Osteocyte (in vitro differentiated cells): ENCODE data around the gene CAPS2. TPM values are rescaled to one million over a fixed set of nuclear protein-coding genes. Genes with fewer than 3 reads are reported as not detected.

Experiments used
- DNase-seq: peaks from one replicate; pipeline ENCODE4 v3.0.0; 2021; ENCODE audit warnings: mixed read lengths; ENCODE audit not compliant: unreplicated experiment; ENCODE audit errors: extremely low spot score
- H3K27ac Mint-ChIP-seq: one replicate; pipeline ENCODE4 v1.8.0; 2021; ENCODE audit warnings: mild to moderate bottlenecking, mixed read lengths; ENCODE audit not compliant: unreplicated experiment
- H3K27me3 Mint-ChIP-seq: one replicate; pipeline ENCODE4 v1.8.0; 2021; ENCODE audit warnings: mixed read lengths; ENCODE audit not compliant: unreplicated experiment
- H3K36me3 Mint-ChIP-seq: one replicate; pipeline ENCODE4 v1.8.0; 2021; ENCODE audit warnings: mixed read lengths; ENCODE audit not compliant: unreplicated experiment
- H3K4me1 Mint-ChIP-seq: one replicate; pipeline ENCODE4 v1.8.0; 2021; ENCODE audit warnings: mixed read lengths; ENCODE audit not compliant: unreplicated experiment
- H3K4me3 Mint-ChIP-seq: one replicate; pipeline ENCODE4 v1.8.0; 2021; ENCODE audit warnings: mild to moderate bottlenecking, moderate library complexity, mixed read lengths; ENCODE audit not compliant: unreplicated experiment
- H3K9me3 Mint-ChIP-seq: one replicate; pipeline ENCODE4 v1.8.0; 2021; ENCODE audit warnings: mixed read lengths; ENCODE audit not compliant: unreplicated experiment
- total RNA-seq: library from RNA; stranded (reverse); gene quantifications from 2 replicates; pipeline ENCODE4 v1.2.1, GENCODE V29; 2021
- TF ChIP-seq, protein P1 (sequence below): fragments of 200-600 bp; sonication (generic); IDR thresholded peaks from 2 replicates; pipeline ENCODE4 v1.5.0; 2021; ENCODE audit warnings: antibody characterized with exemption, mild to moderate bottlenecking, moderate library complexity

The CAPS2 gene
- total RNA-seq, 1 donor from 2014 or later: 4.0 TPM

DNA sequence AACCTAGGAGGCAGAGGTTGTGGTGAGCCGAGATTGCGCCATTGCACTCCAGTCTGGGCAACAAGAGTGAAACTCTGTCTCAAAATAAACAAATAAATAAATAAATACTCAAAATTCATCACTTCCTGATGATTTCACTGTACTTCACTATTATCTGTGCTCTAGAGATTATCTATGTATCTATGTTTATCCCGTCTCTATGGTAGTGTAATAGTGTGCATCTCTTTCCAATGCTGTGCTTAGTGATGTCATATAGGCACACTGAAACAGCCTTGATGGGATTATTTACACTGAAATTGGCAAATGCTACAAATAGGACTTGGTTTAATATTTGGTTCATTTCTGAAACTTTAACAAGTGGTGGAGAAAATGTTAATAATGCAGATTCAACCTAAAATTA, 6.5 kb downstream of the CAPS2 start:
- Mint-ChIP-seq H3K9me3 (no peaks in the 10 kb centered on the region), H3K27ac (no peak overlapping the region), H3K27me3 (no peaks in the 10 kb centered on the region), H3K4me3 (no peak overlapping the region), H3K4me1 (no peaks in the 10 kb centered on the region), H3K36me3 (no peaks in the 10 kb centered on the region)
- DNase-seq: no peak
- TF ChIP-seq, protein P1, sequence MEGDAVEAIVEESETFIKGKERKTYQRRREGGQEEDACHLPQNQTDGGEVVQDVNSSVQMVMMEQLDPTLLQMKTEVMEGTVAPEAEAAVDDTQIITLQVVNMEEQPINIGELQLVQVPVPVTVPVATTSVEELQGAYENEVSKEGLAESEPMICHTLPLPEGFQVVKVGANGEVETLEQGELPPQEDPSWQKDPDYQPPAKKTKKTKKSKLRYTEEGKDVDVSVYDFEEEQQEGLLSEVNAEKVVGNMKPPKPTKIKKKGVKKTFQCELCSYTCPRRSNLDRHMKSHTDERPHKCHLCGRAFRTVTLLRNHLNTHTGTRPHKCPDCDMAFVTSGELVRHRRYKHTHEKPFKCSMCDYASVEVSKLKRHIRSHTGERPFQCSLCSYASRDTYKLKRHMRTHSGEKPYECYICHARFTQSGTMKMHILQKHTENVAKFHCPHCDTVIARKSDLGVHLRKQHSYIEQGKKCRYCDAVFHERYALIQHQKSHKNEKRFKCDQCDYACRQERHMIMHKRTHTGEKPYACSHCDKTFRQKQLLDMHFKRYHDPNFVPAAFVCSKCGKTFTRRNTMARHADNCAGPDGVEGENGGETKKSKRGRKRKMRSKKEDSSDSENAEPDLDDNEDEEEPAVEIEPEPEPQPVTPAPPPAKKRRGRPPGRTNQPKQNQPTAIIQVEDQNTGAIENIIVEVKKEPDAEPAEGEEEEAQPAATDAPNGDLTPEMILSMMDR: no peak

DNA sequence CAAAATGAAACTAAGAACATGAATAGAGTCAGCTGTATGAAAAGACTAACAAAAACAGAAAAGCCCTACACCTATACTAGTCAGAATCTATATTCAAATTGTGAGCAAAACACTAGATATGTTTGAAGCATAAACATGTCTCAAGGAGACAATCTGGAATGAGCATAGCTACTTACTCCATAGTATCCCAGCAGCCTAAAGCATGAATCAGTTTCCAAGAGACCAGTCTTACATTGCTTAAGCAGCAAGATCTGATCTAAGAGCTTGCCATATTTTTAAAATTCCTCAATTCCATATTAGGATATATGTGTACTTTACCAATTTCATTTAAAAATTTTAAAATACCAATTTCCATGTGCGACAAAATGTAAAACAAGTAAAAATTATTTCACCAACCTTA, 7.7 kb downstream of the CAPS2 start:
- H3K4me1 Mint-ChIP-seq: no peaks in the 10 kb centered on the region
- no peaks in the 10 kb centered on the region for H3K27me3 Mint-ChIP-seq
- no peak for DNase-seq
- TF ChIP-seq, protein P1: no peak
- H3K9me3 Mint-ChIP-seq: no peaks in the 10 kb centered on the region
- H3K4me3 Mint-ChIP-seq: no peak overlapping the region
- no peaks in the 10 kb centered on the region for H3K36me3 Mint-ChIP-seq
- H3K27ac Mint-ChIP-seq: no peak overlapping the region

DNA sequence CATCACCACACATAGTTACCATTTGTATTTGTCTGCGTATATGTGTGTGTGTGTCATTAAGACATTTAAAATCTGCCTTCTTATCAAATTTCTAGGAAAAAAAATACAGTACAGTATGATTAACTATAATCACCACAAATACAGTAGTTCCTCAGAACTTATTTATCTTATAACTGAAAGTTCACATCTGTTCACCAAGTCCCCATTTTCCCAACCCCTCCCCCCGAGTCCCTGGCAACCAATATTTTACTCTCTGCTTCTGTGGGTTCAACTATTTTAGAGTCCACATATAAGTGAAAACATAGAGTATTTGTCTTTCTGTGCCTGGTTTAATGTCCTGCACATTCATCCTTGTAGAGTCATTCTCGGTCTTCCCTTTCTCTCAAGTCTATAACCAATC, 12.3 kb downstream of the CAPS2 start:
- H3K27ac Mint-ChIP-seq: no peak overlapping the region
- H3K4me1 Mint-ChIP-seq: peaks cover 9% of the 10 kb centered on the region
- H3K27me3 Mint-ChIP-seq: no peaks in the 10 kb centered on the region
- H3K36me3 Mint-ChIP-seq: no peaks in the 10 kb centered on the region
- TF ChIP-seq, protein P1: no peak
- H3K9me3 Mint-ChIP-seq: no peaks in the 10 kb centered on the region
- H3K4me3 Mint-ChIP-seq: no peak overlapping the region
- no peak for DNase-seq

DNA sequence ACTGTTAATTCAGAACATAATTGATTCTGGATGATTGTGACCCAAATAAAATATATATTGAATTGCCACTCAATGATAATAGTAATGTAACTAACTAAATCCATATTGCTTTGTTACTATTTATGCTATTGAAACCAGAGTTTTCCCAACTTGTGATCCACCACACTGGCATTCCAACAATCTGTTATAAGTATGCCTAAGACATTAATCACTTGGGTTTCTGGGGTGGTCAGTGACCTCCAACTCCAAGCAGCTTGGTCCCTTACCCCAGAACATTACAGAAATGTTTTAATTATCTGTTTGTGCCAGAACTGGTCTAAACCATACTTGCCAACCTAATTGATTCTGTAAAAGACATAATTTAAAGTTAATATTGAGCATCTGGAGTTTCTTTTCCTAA, 14.6 kb downstream of the CAPS2 start:
- Mint-ChIP-seq H3K36me3 (no peaks in the 10 kb centered on the region), H3K27ac (no peak overlapping the region), H3K9me3 (no peaks in the 10 kb centered on the region), H3K4me3 (no peak overlapping the region), H3K27me3 (no peaks in the 10 kb centered on the region), H3K4me1 (peaks cover 9% of the 10 kb centered on the region)
- TF ChIP-seq, protein P1: no peak
- DNase-seq: no peak

GRCh38 chr12:75311369-75311768, 18.8 kb downstream of the CAPS2 start:
- DNase-seq: no peak
- H3K27me3 Mint-ChIP-seq: no peaks in the 10 kb centered on the region

More at GRCh38 chr12:75311369-75311768, 18.8 kb downstream of the CAPS2 start:
- Mint-ChIP-seq H3K36me3 (no peaks in the 10 kb centered on the region), H3K4me1 (peaks cover 9% of the 10 kb centered on the region), H3K9me3 (no peaks in the 10 kb centered on the region), H3K27ac (no peak overlapping the region), H3K4me3 (no peak overlapping the region)
- TF ChIP-seq, protein P1: no peak
